ENCODE data around the gene GNG4.

- TF ChIP-seq BHLHE40 (IDR thresholded peaks at IDR 0.05; ENCODE audit: borderline replicate concordance) (no peak), CTBP1 (IDR thresholded peaks at IDR 0.05; ENCODE audit: borderline replicate concordance) (no peak), TARDBP (IDR thresholded peaks at IDR 0.05) (no peak), L3MBTL2 (conservative IDR thresholded peaks at IDR 0.05) (no peak), SP1 (IDR thresholded peaks at IDR 0.05) (no peak), ZNF384 (IDR thresholded peaks at IDR 0.05) (no peak), FOXM1 (IDR thresholded peaks at IDR 0.05; ENCODE audit: borderline replicate concordance) (no peak), NFRKB (IDR thresholded peaks at IDR 0.05) (no peak), LEF1 (IDR thresholded peaks at IDR 0.05; ENCODE audit: borderline replicate concordance) (no peak), SUZ12 (IDR thresholded peaks at IDR 0.05) (no peak), ARNT (IDR thresholded peaks at IDR 0.05) (no peak), ELF4 (IDR thresholded peaks at IDR 0.05) (no peak), FOXA1 (IDR thresholded peaks at IDR 0.05) (no peak), PKNOX1 (IDR thresholded peaks at IDR 0.05) (no peak)
Measured at GRCh38 chr1:235697508-235697907, 47.9 kb upstream of the GNG4 start.
